ENCODE data around the gene GULP1. TPM values are rescaled to one million over a fixed set of nuclear protein-coding genes. Genes with fewer than 3 reads are reported as not detected.

Gene GULP1
- total RNA-seq, 1 donor, result 21.7 TPM

GRCh38 chr2:188379748-188380147 is 88.1 kb downstream of the GULP1 start:
- no peak overlapping the region for H3K4me3 ChIP-seq (ENCODE audit: insufficient read depth, low read length)
- no peaks in the 10 kb centered on the region for H3K79me2 ChIP-seq (ENCODE audit: insufficient read depth, low read length)
- no peak for DNase-seq (ENCODE audit: insufficient read length, low spot score, missing footprints)
- H3K4me2 ChIP-seq (ENCODE audit: insufficient read depth, low read length), result no peak overlapping the region
- H3K27ac ChIP-seq (ENCODE audit: low read depth, low read length), result no peak overlapping the region
- H3K27me3 ChIP-seq (ENCODE audit: insufficient read depth, low read length), result no peaks in the 10 kb centered on the region
- TF ChIP-seq CTCF (IDR thresholded peaks at IDR 0.05; ENCODE audit: extremely low read depth, low read depth, low read length), result no peak
- H3K9me3 ChIP-seq (ENCODE audit: low read depth, low read length), result no peaks in the 10 kb centered on the region
- peaks cover 14% of the 10 kb centered on the region for H3K4me1 ChIP-seq (ENCODE audit: insufficient read depth, low read length)
- no peaks in the 10 kb centered on the region for H4K20me1 ChIP-seq (ENCODE audit: insufficient read depth, low read length)
- H2AFZ ChIP-seq (ENCODE audit: low read length), result no peak overlapping the region
- no peaks in the 10 kb centered on the region for H3K36me3 ChIP-seq (ENCODE audit: insufficient read depth, low read length)

- peaks cover 14% of the 10 kb centered on the region for H3K4me1 ChIP-seq (ENCODE audit: insufficient read depth, low read length)
- H3K4me2 ChIP-seq (ENCODE audit: insufficient read depth, low read length), result no peak overlapping the region
- no peak overlapping the region for H2AFZ ChIP-seq (ENCODE audit: low read length)
- no peaks in the 10 kb centered on the region for H3K36me3 ChIP-seq (ENCODE audit: insufficient read depth, low read length)
- H3K27me3 ChIP-seq (ENCODE audit: insufficient read depth, low read length), result no peaks in the 10 kb centered on the region
- no peak overlapping the region for H3K4me3 ChIP-seq (ENCODE audit: insufficient read depth, low read length)
- no peaks in the 10 kb centered on the region for H4K20me1 ChIP-seq (ENCODE audit: insufficient read depth, low read length)
- H3K27ac ChIP-seq (ENCODE audit: low read depth, low read length), result no peak overlapping the region
- H3K9me3 ChIP-seq (ENCODE audit: low read depth, low read length), result no peaks in the 10 kb centered on the region
- no peak for DNase-seq (ENCODE audit: insufficient read length, low spot score, missing footprints)
- no peaks in the 10 kb centered on the region for H3K79me2 ChIP-seq (ENCODE audit: insufficient read depth, low read length)
- TF ChIP-seq CTCF (IDR thresholded peaks at IDR 0.05; ENCODE audit: extremely low read depth, low read depth, low read length), result no peak
Observed at GRCh38 chr2:188380280-188380679, 88.6 kb downstream of the GULP1 start.

- Histone ChIP-seq H3K4me3 (ENCODE audit: insufficient read depth, low read length) (no peak overlapping the region), H3K4me2 (ENCODE audit: insufficient read depth, low read length) (no peak overlapping the region), H4K20me1 (ENCODE audit: insufficient read depth, low read length) (no peaks in the 10 kb centered on the region), H3K27me3 (ENCODE audit: insufficient read depth, low read length) (no peaks in the 10 kb centered on the region), H3K9me3 (ENCODE audit: low read depth, low read length) (no peaks in the 10 kb centered on the region), H3K36me3 (ENCODE audit: insufficient read depth, low read length) (no peaks in the 10 kb centered on the region), H3K79me2 (ENCODE audit: insufficient read depth, low read length) (no peaks in the 10 kb centered on the region), H2AFZ (ENCODE audit: low read length) (no peak overlapping the region), H3K27ac (ENCODE audit: low read depth, low read length) (no peak overlapping the region), H3K4me1 (ENCODE audit: insufficient read depth, low read length) (peaks cover 14% of the 10 kb centered on the region)
- DNase-seq (ENCODE audit: insufficient read length, low spot score, missing footprints), result peak; percentile 32
- TF ChIP-seq CTCF (IDR thresholded peaks at IDR 0.05; ENCODE audit: extremely low read depth, low read depth, low read length), result no peak
Observed at GRCh38 chr2:188381614-188382013, 89.9 kb downstream of the GULP1 start.

- H3K27me3 ChIP-seq (ENCODE audit: insufficient read depth, low read length), result no peaks in the 10 kb centered on the region
- no peak for DNase-seq (ENCODE audit: insufficient read length, low spot score, missing footprints)
- peaks cover 14% of the 10 kb centered on the region for H3K4me1 ChIP-seq (ENCODE audit: insufficient read depth, low read length)
- H4K20me1 ChIP-seq (ENCODE audit: insufficient read depth, low read length), result no peaks in the 10 kb centered on the region
- H3K27ac ChIP-seq (ENCODE audit: low read depth, low read length), result peak overlapping the region; percentile 69
- H3K79me2 ChIP-seq (ENCODE audit: insufficient read depth, low read length), result no peaks in the 10 kb centered on the region
- H3K4me3 ChIP-seq (ENCODE audit: insufficient read depth, low read length), result peak overlapping the region; percentile 63
- peak overlapping the region; percentile 81 for H2AFZ ChIP-seq (ENCODE audit: low read length)
- peak overlapping the region; percentile 76 for H3K4me2 ChIP-seq (ENCODE audit: insufficient read depth, low read length)
- no peaks in the 10 kb centered on the region for H3K36me3 ChIP-seq (ENCODE audit: insufficient read depth, low read length)
- TF ChIP-seq CTCF (IDR thresholded peaks at IDR 0.05; ENCODE audit: extremely low read depth, low read depth, low read length), result no peak
- H3K9me3 ChIP-seq (ENCODE audit: low read depth, low read length), result no peaks in the 10 kb centered on the region
Observed at GRCh38 chr2:188382107-188382506, 90.4 kb downstream of the GULP1 start.
